ENCODE measurements around the gene ARL4A.
"Not testable (repeated sequence)": the region's sequence is repeated elsewhere in the genome, so short reads cannot be mapped to it uniquely, and the experiment has no call there.

ARL4A gene

GRCh38 chr7:12653110-12653509 lies 34.3 kb upstream of the ARL4A start:
- ATAC-seq (ENCODE audit: low read depth) (no peak), DNase-seq (ENCODE audit: low spot score) (no peak)
- Histone ChIP-seq H3K4me3 (ENCODE audit: severe bottlenecking) (no peak overlapping the region), H3K4me1 (ENCODE audit: insufficient read depth, poor library complexity, severe bottlenecking) (peaks cover 35% of the 10 kb centered on the region), H3K27ac (ENCODE audit: poor library complexity, severe bottlenecking) (peak overlapping the region; percentile 44), H3K36me3 (ENCODE audit: low read depth) (no peaks in the 10 kb centered on the region), H3K9me3 (ENCODE audit: severe bottlenecking) (no peaks in the 10 kb centered on the region), H3K27me3 (ENCODE audit: insufficient read depth, poor library complexity, severe bottlenecking) (no peaks in the 10 kb centered on the region)
- TF ChIP-seq CTCF (IDR thresholded peaks at IDR 0.05; ENCODE audit: poor library complexity, severe bottlenecking) = no peak

GRCh38 chr7:12653518-12653917 lies 33.9 kb upstream of the ARL4A start:
- H3K27ac ChIP-seq (ENCODE audit: poor library complexity, severe bottlenecking) = peak overlapping the region; percentile 44
- DNase-seq (ENCODE audit: low spot score) (no peak), ATAC-seq (ENCODE audit: low read depth) (peak; percentile 77)
- H3K27me3 ChIP-seq (ENCODE audit: insufficient read depth, poor library complexity, severe bottlenecking) = no peaks in the 10 kb centered on the region
- H3K9me3 ChIP-seq (ENCODE audit: severe bottlenecking) = no peaks in the 10 kb centered on the region
- H3K4me3 ChIP-seq (ENCODE audit: severe bottlenecking) = no peak overlapping the region
- no peaks in the 10 kb centered on the region for H3K36me3 ChIP-seq (ENCODE audit: low read depth)
- H3K4me1 ChIP-seq (ENCODE audit: insufficient read depth, poor library complexity, severe bottlenecking) = peaks cover 32% of the 10 kb centered on the region
- no peak for TF ChIP-seq CTCF (IDR thresholded peaks at IDR 0.05; ENCODE audit: poor library complexity, severe bottlenecking)

GRCh38 chr7:12655161-12655560 lies 32.3 kb upstream of the ARL4A start:
- no peak for TF ChIP-seq CTCF (IDR thresholded peaks at IDR 0.05; ENCODE audit: poor library complexity, severe bottlenecking)
- Histone ChIP-seq H3K4me1 (ENCODE audit: insufficient read depth, poor library complexity, severe bottlenecking) (peaks cover 19% of the 10 kb centered on the region), H3K27me3 (ENCODE audit: insufficient read depth, poor library complexity, severe bottlenecking) (no peaks in the 10 kb centered on the region), H3K9me3 (ENCODE audit: severe bottlenecking) (no peaks in the 10 kb centered on the region), H3K36me3 (ENCODE audit: low read depth) (no peaks in the 10 kb centered on the region), H3K27ac (ENCODE audit: poor library complexity, severe bottlenecking) (peak overlapping the region; percentile 16), H3K4me3 (ENCODE audit: severe bottlenecking) (no peak overlapping the region)
- DNase-seq (ENCODE audit: low spot score) = no peak
- peak; percentile 51; the same call in 2 of the 3 replicates for ATAC-seq (ENCODE audit: low read depth)

GRCh38 chr7:12660423-12660822 lies 27.0 kb upstream of the ARL4A start:
- not testable (repeated sequence) for H3K27me3 ChIP-seq (ENCODE audit: insufficient read depth, poor library complexity, severe bottlenecking); H3K36me3 ChIP-seq (ENCODE audit: low read depth); H3K4me3 ChIP-seq (ENCODE audit: severe bottlenecking); H3K9me3 ChIP-seq (ENCODE audit: severe bottlenecking)
- peak; percentile 85 for DNase-seq (ENCODE audit: low spot score)
- H3K27ac ChIP-seq (ENCODE audit: poor library complexity, severe bottlenecking) = peak overlapping the region; percentile 65
- peak; percentile 99 for ATAC-seq (ENCODE audit: low read depth)
- peaks cover 20% of the 10 kb centered on the region for H3K4me1 ChIP-seq (ENCODE audit: insufficient read depth, poor library complexity, severe bottlenecking)

- H3K36me3 ChIP-seq (ENCODE audit: low read depth); ATAC-seq (ENCODE audit: low read depth); H3K9me3 ChIP-seq (ENCODE audit: severe bottlenecking); DNase-seq (ENCODE audit: low spot score); H3K27me3 ChIP-seq (ENCODE audit: insufficient read depth, poor library complexity, severe bottlenecking); H3K4me3 ChIP-seq (ENCODE audit: severe bottlenecking): not testable (repeated sequence)
- Histone ChIP-seq H3K27ac (ENCODE audit: poor library complexity, severe bottlenecking) (peak overlapping the region; percentile 65), H3K4me1 (ENCODE audit: insufficient read depth, poor library complexity, severe bottlenecking) (peaks cover 17% of the 10 kb centered on the region)
These were observed 26.4 kb upstream of the ARL4A start for GRCh38 chr7:12660986-12661385.

GRCh38 chr7:12661581-12661980 lies 25.9 kb upstream of the ARL4A start:
- H3K9me3 ChIP-seq (ENCODE audit: severe bottlenecking) = no peaks in the 10 kb centered on the region
- H3K27ac ChIP-seq (ENCODE audit: poor library complexity, severe bottlenecking) = peak overlapping the region; percentile 65
- no peaks in the 10 kb centered on the region for H3K27me3 ChIP-seq (ENCODE audit: insufficient read depth, poor library complexity, severe bottlenecking)
- no peaks in the 10 kb centered on the region for H3K36me3 ChIP-seq (ENCODE audit: low read depth)
- no peak for DNase-seq (ENCODE audit: low spot score)
- no peak for TF ChIP-seq CTCF (IDR thresholded peaks at IDR 0.05; ENCODE audit: poor library complexity, severe bottlenecking)
- ATAC-seq (ENCODE audit: low read depth) = no peak
- no peak overlapping the region for H3K4me3 ChIP-seq (ENCODE audit: severe bottlenecking)
- peaks cover 17% of the 10 kb centered on the region for H3K4me1 ChIP-seq (ENCODE audit: insufficient read depth, poor library complexity, severe bottlenecking)

Data from RWPE2 (cell line).